Tibial artery (tissue), 4 donors: Measurements from ENCODE around the gene TTC21B.

Experiments used
- DNase-seq, 2 donors: peaks; one replicate each; pipeline ENCODE4 v3.0.0-alpha.2; 2019
- H3K27ac ChIP-seq, 2 donors: fragments of 200-600 bp; sonication (generic) in 1 of 2; 1 replicate in 1 of 2; 2 replicates in 1 of 2; pipeline ENCODE4 v1.5.1; 2018 to 2019; ENCODE audit warnings: mild to moderate bottlenecking in 1 of 2
- H3K27me3 ChIP-seq, 2 donors: fragments of 200-600 bp; sonication (generic) in 1 of 2; one replicate each; pipeline versions ENCODE4 v1.5.1 to v1.6.0; 2016 to 2019
- H3K36me3 ChIP-seq, 3 donors: fragments of 200-600 bp; sonication (generic) in 2 of 3; one replicate each; pipeline ENCODE4 v1.5.1; 2016 to 2019; ENCODE audit warnings: mild to moderate bottlenecking in 2 of 3
- H3K4me1 ChIP-seq, 4 donors: fragments of 200-600 bp; sonication (generic) in 2 of 4; 1 replicate in 3 of 4; 2 replicates in 1 of 4; pipeline ENCODE4 v1.5.1; 2016 to 2019
- H3K4me3 ChIP-seq, 2 donors: fragments of 200-600 bp; sonication (generic) in 1 of 2; 1 replicate in 1 of 2; 2 replicates in 1 of 2; pipeline ENCODE4 v1.5.1; 2018 to 2019; ENCODE audit warnings: mild to moderate bottlenecking in 2 of 2
- H3K9me3 ChIP-seq, 3 donors: fragments of 200-600 bp; sonication (generic) in 1 of 3; one replicate each; pipeline ENCODE4 v1.5.1; 2016 to 2019
- CTCF ChIP-seq, 2 experiments: fragments of 200-600 bp in 1 of 2; fragments of 450-650 bp in 1 of 2; IDR thresholded peaks; one replicate each; pipeline ENCODE4 v1.5.1; 2017 to 2019; ENCODE audit warnings: antibody characterized with exemption in 2 of 2, mild to moderate bottlenecking in 1 of 2, moderate library complexity in 1 of 2
- intact Hi-C: fragments of 100-400 bp; cut with DNase I; formaldehyde crosslinking; loops from one replicate; pipeline ENCODE4 v1.15.0; 2023; ENCODE audit warnings: low total_unique reads

Gene TTC21B

GRCh38 chr2:165889158-165889557 lies 64.4 kb downstream of the TTC21B start:
- no peaks in the 10 kb centered on the region for H3K27me3 ChIP-seq
- no peak overlapping the region for H3K4me3 ChIP-seq
- H3K9me3 ChIP-seq: no peaks in the 10 kb centered on the region
- no peak for TF ChIP-seq CTCF (IDR thresholded peaks at IDR 0.05)
- DNase-seq: no peak
- no peaks in the 10 kb centered on the region for H3K4me1 ChIP-seq
- peaks cover 30 to 41% (median 38%) of the 10 kb centered on the region in 3 donors for H3K36me3 ChIP-seq
- H3K27ac ChIP-seq: no peak overlapping the region
- intact Hi-C loops: no loop called here

- Histone ChIP-seq H3K4me1 (no peaks in the 10 kb centered on the region), H3K27me3 (no peaks in the 10 kb centered on the region), H3K9me3 (no peaks in the 10 kb centered on the region), H3K27ac (no peak overlapping the region), H3K36me3 (peaks cover 23 to 42% (median 35%) of the 10 kb centered on the region in 3 donors), H3K4me3 (no peak overlapping the region)
- TF ChIP-seq CTCF (IDR thresholded peaks at IDR 0.05): no peak
- DNase-seq: no peak
- intact Hi-C loops: no loop called here
These were observed 65.4 kb downstream of the TTC21B start for GRCh38 chr2:165888171-165888570.

GRCh38 chr2:165886487-165887146 lies 67.0 kb downstream of the TTC21B start:
- Histone ChIP-seq H3K9me3 (no peaks in the 10 kb centered on the region), H3K36me3 (peaks cover 33 to 53% (median 36%) of the 10 kb centered on the region in 3 donors), H3K27me3 (no peaks in the 10 kb centered on the region), H3K27ac (no peak overlapping the region), H3K4me3 (no peak overlapping the region), H3K4me1 (no peaks in the 10 kb centered on the region)
- DNase-seq: no peak
- intact Hi-C loops: no loop called here
- TF ChIP-seq CTCF (IDR thresholded peaks at IDR 0.05): no peak

GRCh38 chr2:165877565-165878550 lies 75.7 kb downstream of the TTC21B start:
- intact Hi-C loops: loop anchor here (1.0 to 10.0 kb wide), 2 partner anchors 16 to 473 kb away; no protein-coding TSS in a partner anchor
- H3K36me3 ChIP-seq: peaks cover 25 to 52% (median 51%) of the 10 kb centered on the region in 3 donors
- no peak for TF ChIP-seq CTCF (IDR thresholded peaks at IDR 0.05)
- H3K4me1 ChIP-seq: no peaks in the 10 kb centered on the region
- H3K4me3 ChIP-seq: no peak overlapping the region
- H3K27ac ChIP-seq: no peak overlapping the region
- DNase-seq: no peak
- H3K9me3 ChIP-seq: no peaks in the 10 kb centered on the region
- H3K27me3 ChIP-seq: no peaks in the 10 kb centered on the region

- H3K27me3 ChIP-seq: no peaks in the 10 kb centered on the region
- peaks cover 29 to 50% (median 49%) of the 10 kb centered on the region in 3 donors for H3K36me3 ChIP-seq
- H3K4me3 ChIP-seq: no peak overlapping the region
- TF ChIP-seq CTCF (IDR thresholded peaks at IDR 0.05): no peak
- no peaks in the 10 kb centered on the region for H3K4me1 ChIP-seq
- H3K27ac ChIP-seq: no peak overlapping the region
- intact Hi-C loops: loop anchor here (1.0 to 10.0 kb wide), 2 partner anchors 14 to 472 kb away; no protein-coding TSS in a partner anchor
- no peak for DNase-seq
- H3K9me3 ChIP-seq: no peaks in the 10 kb centered on the region
These were observed 76.9 kb downstream of the TTC21B start for GRCh38 chr2:165876712-165877111.
